ENCODE results near the gene ARHGAP32. TPM values are rescaled to one million over a fixed set of nuclear protein-coding genes. Genes with fewer than 3 reads are reported as not detected.

Gene ARHGAP32
- 5.6 and 6.1 TPM in 2 replicates for polyA plus RNA-seq (2011; rRNA removed)
- 8.9 and 9.4 TPM in 2 replicates for polyA minus RNA-seq (2011; rRNA and poly(A)+ RNA removed)

GRCh38 chr11:129192150-129192549 lies at the start of gene ARHGAP32:
Gene ARHGAP32 (minus strand): TSS chr11:129192325. CDS start chr11:129192198, 127 bp downstream.
- POLR2A ChIA-PET = no interaction called here
- TF ChIP-seq CTCF (IDR thresholded peaks at IDR 0.05; ENCODE audit: insufficient read depth, low read depth, low read length) = no peak
- CTCF ChIA-PET = no interaction called here

DNA sequence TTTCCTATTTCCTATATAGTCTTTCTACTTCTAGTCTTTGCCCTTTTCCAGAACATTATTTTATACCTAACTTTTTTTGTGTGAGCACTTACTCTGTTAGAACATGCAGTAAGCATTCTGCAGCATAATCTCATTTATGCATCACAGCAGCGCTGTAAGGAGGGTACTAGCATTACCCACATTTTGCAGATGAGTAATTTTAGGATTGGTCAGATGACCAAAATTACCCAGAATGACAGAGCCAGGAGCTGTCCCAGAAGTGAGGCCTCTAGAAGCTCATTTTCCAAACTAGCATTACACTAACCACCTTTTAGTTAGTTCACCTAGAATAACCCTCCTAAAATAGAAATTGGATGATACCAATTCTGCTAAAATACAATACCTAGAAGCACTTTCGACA lies 47.1 kb upstream of the ARHGAP32 start:
- Histone ChIP-seq H3K4me3 (ENCODE audit: low read depth, low read length) (no peak overlapping the region), H3K36me3 (ENCODE audit: control insufficient read depth, insufficient read depth, low read length) (no peaks in the 10 kb centered on the region), H3K27me3 (ENCODE audit: control insufficient read depth, insufficient read depth, low read length) (no peaks in the 10 kb centered on the region)
- TF ChIP-seq CTCF (IDR thresholded peaks at IDR 0.05; ENCODE audit: insufficient read depth, low read depth, low read length) = no peak
- no peak for DNase-seq (ENCODE audit: low read depth)
- ChIA-PET CTCF (interaction anchor here (1.2 to 1.3 kb wide), 2 partner anchors 9 to 16 kb away, joined by 3 to 4 read pairs; no protein-coding TSS in a partner anchor), POLR2A (no interaction called here)

More at GRCh38 chr11:129192150-129192549, at the start of gene ARHGAP32:
- DNase-seq (ENCODE audit: low read depth) = no peak
- no peak within 1 kb of the TSS for H3K4me3 ChIP-seq (ENCODE audit: low read depth, low read length)
- H3K27me3 ChIP-seq (ENCODE audit: control insufficient read depth, insufficient read depth, low read length) = no peaks in the 10 kb centered on the region
- no peaks in the 10 kb centered on the region for H3K36me3 ChIP-seq (ENCODE audit: control insufficient read depth, insufficient read depth, low read length)

DNA sequence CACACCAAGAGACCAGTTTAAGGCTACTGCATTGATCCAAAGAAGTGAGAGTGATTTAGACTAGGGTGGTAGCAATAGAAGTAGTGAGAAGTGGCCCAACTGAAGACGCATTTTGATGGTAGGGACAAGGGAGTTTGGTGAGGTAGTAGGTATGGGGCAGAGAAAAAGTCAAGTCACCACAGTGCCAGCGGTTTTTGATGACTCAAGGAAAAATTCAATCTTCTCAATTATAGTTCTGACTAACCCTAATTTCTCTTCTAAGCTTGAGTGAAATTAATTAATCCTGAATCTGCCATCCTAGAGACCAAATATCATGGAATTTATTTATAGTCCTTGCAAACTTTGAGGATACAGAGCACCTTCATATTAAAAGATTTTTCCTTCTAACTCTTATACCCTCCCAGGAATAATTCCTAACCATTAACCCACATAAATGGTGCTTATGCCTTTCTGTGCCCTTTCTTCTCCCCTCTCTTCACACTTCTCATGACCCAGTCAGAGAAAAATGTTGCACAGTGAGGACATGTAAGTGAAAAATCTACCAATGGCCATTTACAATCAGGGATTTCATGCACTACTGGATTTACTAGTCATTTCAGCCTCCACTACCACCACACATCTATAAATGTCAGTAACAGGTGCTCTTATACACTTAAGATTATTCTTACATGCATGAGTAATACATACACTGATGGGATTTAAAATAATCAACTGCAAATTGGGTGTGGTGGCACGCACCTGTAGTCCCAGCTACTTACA lies 45.9 kb upstream of the ARHGAP32 start:
- DNase-seq (ENCODE audit: low read depth) = no peak
- Histone ChIP-seq H3K36me3 (ENCODE audit: control insufficient read depth, insufficient read depth, low read length) (no peaks in the 10 kb centered on the region), H3K4me3 (ENCODE audit: low read depth, low read length) (no peak overlapping the region), H3K27me3 (ENCODE audit: control insufficient read depth, insufficient read depth, low read length) (no peaks in the 10 kb centered on the region)
- CTCF ChIA-PET = interaction anchor here (1.2 kb wide), 1 partner anchor 17 kb away, joined by 3 read pairs; no protein-coding TSS in a partner anchor
- POLR2A ChIA-PET = no interaction called here
- TF ChIP-seq CTCF (IDR thresholded peaks at IDR 0.05; ENCODE audit: insufficient read depth, low read depth, low read length) = no peak

DNA sequence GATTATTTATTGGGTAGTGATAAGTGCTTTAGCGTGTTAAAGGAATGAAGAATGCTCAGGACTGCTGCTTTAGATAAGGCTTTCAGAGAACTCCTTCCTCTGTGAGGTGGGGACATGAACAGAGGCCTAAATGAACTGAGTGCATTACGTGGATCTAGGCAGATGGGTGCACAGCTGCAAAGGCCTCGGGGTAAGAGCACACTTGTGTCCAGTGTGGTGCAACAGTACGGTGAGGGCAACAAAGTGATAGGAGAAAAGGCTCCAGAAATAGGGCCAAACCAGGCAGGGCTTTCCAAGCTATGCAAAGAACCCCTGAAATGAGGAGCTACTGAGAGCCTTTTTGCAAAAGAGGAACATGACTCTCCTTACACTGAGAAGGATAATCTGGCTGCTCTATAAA lies 45.3 kb upstream of the ARHGAP32 start:
- no peak for TF ChIP-seq CTCF (IDR thresholded peaks at IDR 0.05; ENCODE audit: insufficient read depth, low read depth, low read length)
- Histone ChIP-seq H3K27me3 (ENCODE audit: control insufficient read depth, insufficient read depth, low read length) (no peaks in the 10 kb centered on the region), H3K36me3 (ENCODE audit: control insufficient read depth, insufficient read depth, low read length) (no peaks in the 10 kb centered on the region), H3K4me3 (ENCODE audit: low read depth, low read length) (no peak overlapping the region)
- ChIA-PET POLR2A (no interaction called here), CTCF (no interaction called here)
- DNase-seq (ENCODE audit: low read depth) = no peak

- ChIA-PET CTCF (no interaction called here), POLR2A (no interaction called here)
Observed at GRCh38 chr11:129236850-129237249, 44.7 kb upstream of the ARHGAP32 start.

More at GRCh38 chr11:129236850-129237249, 44.7 kb upstream of the ARHGAP32 start:
- no peak overlapping the region for H3K4me3 ChIP-seq (ENCODE audit: low read depth, low read length)
- no peaks in the 10 kb centered on the region for H3K36me3 ChIP-seq (ENCODE audit: control insufficient read depth, insufficient read depth, low read length)
- no peak for TF ChIP-seq CTCF (IDR thresholded peaks at IDR 0.05; ENCODE audit: insufficient read depth, low read depth, low read length)
- H3K27me3 ChIP-seq (ENCODE audit: control insufficient read depth, insufficient read depth, low read length) = no peaks in the 10 kb centered on the region
- DNase-seq (ENCODE audit: low read depth) = no peak
